Fibroblast of skin of scalp (primary cell): Measurements from ENCODE around the gene KLC1.

ENCODE experiments used
- DNase-seq: peaks from one replicate; pipeline ENCODE4 v3.0.0-alpha.2; 2013

KLC1 gene

DNA sequence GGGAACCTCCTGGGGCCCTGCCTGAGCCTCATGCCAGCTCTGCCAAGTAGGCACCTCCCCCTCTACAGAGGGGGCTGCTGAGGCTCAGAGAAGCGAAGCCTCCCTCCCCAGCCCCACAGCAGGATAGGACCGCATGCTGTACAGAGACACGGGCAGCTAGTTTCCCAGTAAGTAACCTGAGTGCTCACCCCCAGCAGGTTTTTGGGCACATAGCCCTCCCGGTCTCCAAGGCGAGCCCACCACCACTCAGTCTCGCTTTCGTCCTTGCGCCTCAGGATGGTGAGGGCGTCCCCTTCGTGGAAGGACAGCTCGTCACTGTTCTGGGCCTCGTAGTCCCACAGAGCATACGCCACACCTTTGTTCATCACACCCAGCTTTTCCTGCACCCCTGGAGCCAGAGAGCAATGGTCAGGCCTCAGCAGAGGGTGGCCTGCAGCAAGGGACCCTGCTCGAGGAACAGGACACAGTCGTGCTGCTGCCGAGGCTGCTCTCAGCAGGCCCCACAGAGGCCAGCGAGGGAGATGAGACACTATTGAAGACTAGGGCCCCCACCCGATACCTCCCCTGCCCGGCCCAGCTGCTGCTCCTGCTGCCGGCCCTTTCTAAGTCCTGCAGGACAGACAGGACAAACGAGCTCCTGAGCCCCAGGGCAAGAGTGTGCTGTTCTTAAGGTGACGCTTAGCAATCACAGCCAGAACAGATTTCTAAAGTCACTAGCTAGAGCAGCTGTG, 107.0 kb downstream of the KLC1 start:
- DNase-seq = no peak

DNA sequence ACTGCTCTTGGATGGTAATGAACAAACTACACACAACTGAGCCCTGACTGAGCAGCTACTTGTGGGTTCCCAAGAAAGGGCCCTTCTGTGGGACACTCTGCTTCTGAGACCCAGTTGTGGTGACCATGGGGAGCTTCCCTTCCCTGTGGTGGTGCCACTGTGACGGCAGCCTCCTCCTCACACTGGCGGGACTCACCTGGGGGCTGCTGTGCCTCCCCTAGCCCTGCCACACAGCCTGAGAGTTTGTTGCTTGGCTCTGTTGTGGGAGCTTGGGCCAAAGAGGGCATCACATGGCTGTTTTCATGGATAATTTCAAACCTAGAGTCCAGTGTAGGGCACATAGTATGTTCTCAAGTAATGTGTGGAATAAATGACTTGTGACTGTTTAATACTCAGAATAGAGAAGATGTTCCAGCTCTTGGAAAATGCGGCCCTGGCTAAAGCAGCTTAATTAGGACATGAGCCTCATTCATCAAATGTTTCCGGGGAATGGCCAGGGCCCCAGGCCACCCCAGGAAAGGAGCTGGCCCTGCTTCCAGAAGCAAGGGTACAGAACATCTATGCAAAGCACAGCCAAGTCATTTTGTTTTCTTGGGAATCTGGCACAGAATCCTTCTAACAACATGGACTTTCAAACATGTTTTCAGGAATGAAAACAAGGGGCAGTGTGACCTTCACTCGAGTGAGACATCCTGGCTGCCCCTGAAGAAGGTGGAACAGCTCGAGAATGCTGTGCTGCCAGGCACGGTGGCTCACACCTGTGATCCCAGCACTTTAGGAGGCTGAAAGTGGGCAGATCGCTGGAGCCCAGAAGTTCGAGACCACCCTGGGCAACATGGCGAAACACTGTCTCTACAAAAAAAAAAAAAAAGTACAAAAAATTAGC, 107.8 kb downstream of the KLC1 start:
- no peak for DNase-seq

DNA sequence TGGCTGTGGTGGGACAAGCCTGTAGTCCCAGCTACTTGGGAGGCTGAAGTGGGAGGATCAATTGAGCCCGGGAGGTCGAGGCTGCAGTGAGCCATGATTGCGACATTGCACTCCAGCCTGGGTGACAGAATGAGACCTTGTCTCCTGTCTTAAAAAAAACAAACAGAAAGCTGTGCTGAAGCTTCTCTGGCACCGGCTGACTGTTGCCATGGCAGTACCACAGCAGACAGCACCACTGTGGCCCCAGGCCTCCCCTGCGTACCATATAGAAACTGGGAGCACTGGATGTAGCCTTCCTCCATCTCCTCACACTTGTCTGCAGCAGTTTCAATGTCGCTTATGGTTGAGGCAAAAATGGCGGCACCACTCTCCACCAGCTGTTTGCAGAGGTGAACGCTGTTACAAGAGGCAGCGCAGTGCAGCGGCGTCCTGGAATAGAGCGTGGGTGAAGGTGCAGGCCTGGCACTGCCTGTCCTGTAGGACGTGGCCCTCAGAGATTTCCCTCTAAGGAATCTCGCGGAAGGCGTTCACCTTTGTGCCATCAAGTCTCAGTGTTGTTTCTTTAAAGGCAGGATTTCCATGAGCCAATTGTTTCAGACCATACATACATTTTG, 108.5 kb downstream of the KLC1 start:
- DNase-seq = no peak

DNA sequence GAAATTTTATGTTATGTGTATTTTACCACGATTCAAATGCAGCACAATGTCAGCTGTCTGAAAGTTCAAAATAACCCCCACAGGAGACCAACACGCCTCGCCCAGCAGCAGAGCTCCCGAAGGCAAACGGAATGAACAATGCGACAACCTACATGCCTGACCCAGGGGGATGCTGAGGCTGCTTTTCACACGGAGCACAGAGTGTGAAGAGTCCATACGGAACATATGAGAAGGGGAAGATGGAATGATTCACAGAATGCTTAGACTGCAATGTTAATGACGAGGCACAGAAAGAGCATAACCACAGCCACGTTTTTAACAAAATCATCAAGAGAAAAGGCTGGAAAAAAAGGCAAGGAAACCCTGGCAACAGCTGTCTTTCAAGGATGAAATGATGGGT, 109.2 kb downstream of the KLC1 start:
- peak; percentile 70 for DNase-seq

DNA sequence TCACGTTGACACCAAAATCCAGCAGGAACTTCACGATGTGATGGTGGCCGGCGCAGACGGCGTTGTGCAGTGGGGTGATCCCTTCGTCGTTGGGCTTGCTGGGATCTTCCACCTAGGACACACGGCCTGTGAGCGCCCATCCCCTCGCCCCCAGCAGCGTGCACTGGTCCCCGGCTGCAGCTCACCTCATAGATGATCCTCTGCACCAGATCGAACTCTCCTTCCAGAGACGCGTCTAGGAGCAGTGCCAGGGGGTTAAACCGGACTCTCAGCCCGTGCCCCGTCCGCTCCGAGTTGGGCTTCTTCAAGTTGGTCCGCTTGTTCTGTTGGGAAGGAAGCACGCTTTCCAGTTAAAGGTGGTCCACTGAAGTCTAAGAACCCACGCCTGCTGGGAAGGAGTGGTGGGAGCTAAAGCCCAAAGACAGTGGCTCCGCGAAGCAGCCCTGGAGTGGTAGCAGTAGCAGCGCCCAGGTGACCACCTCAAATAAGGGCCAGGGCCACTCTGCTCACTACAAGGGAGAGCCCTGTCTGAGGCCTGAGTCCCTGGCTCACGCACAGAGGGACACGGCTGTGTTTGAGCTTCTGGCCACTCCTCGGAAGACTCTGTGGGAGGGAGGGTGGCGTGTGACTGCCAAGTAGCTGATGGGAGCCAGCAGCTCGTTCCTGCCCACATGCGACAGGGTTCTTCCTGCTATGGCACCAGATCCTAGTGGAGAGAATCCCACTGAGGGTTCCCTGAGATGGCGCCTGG, 109.9 kb downstream of the KLC1 start:
- no peak for DNase-seq

DNA sequence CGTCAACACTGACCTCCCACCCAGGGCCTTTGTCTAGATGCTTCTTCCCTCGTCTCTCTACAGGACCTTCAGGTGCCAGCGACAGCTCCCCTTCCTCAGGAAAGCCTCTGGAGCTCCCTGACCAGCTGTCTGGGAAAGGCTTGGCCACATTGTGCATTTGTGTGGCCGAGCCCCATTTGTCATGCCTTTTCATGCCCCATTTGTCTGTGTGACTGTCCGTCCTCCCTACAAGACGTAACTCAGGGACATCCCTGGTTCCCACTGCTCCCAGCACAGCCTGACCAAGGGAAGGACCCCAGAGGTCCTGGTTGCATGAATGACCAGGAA, 110.4 kb downstream of the KLC1 start:
- DNase-seq = no peak

DNA sequence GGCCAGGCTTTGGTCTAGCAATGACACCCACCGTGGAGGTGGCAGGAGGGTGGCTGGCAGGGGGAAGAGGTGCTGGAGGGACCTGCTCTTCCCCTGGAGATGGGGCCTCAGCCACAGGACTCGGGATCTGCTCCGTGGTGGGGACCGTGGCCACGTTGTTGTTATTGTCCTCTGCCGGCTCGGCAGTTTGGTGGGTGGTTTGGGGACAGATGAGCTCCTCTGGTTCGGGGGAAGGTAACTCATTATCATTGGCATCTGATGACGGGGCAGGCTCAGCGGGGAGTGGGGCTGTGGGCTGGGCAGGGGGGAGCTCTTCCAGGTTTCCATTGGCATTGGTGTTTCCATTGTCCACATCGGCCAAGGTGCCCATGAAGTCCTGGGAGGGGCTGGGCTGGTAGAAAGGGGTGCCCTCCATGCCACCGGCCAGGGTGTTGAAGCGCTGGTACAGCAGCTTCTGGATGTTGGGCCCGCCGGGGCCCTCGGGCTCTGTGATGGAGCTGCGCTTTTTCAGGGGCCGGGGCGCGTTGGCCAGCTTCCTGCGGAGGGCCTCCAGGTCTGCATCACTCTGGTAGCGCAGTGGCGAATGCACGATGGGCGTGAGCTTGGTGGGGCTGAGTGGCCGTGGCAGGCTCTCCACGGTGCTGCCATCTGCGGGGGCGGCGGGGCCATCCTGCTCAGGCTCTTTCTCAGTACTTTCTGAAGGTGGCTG, 110.9 kb downstream of the KLC1 start:
- no peak for DNase-seq

DNA sequence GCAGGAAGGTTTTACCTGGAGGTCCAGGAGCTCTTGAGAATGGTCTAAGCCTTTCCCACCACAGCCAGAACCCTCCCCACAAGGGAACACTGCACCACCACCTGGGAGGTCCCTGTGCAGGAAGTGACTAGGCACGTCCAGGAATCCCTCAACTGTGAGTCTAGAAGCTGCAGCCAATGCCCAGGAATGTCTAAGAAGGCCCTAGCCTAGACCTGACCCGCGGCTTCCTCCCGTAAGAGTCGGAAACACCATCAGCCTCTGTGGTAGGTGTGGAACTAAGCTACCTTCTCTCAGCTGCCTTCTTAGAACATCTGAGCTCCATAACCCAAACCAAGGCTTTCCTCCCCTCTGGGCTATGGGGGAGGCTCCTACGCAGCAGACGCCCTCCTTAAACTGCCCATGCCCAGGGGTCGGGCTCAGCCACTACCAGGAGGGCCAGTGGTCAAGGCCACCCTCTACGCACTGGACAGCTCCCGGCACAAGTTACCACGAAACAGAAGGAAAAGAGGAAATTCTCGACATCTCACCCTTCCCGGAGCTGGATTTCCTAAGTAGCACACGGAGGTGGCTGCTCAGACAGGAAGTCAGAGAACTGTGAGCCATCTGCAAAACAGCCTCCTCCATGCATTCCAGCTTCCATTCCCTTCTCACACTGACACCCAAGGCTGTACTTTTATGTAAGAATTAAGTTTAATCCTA, 112.1 kb downstream of the KLC1 start:
- DNase-seq = peak; percentile 53

DNA sequence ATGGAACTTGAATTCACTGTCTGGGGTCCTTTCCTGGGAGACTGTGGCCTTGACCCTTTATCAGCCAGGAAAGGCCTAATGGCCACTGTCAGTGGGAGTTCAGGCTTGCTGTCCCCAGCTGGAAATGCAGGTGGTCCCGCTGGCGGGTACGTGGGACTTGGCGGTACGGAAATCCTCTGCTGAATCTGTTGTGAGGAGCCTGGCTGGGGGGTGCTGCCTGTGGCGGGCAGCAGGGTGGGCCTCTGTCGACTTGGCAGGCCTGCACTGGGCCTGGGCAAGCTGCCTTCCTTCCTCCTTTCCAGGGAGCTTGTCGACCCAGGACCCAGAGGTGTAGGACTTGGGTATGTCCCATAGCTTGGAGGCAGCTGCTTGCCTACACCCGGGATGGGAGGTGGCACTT, 112.9 kb downstream of the KLC1 start:
- no peak for DNase-seq

DNA sequence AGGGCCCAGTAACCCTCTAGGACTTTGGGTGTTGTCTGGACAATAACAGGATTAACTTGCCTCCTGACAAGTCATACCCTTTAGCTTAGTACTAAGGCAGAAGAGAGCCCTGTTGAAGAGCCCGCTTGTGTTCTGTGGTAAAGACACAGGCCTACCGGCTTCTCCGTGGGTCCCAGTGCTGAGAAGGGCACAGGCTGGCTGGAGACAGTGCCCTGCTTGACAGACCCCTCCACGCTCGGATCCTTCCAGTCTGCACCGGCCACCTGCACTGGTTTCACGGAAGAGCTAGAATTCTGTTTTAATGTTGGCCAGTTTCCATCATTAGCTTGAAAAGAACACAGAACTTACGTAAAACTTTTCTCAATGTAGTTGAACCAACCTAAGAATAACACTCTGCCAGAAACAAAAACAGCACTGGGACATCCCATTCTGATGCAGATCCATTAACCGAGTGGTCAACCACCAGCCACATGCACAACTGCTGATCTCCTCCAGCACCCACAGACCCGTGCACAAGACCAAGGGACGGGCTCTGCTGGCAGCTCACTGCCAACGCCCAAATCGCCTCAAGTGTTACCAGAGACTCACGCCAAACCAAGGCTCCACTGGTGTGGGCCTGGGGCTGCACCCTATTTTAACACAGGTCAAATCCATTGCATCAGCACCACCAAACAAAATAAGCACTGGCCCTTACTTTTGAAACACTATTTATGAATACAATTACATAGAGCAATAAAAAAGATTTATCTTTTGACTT, 113.7 kb downstream of the KLC1 start:
- DNase-seq = no peak

DNA sequence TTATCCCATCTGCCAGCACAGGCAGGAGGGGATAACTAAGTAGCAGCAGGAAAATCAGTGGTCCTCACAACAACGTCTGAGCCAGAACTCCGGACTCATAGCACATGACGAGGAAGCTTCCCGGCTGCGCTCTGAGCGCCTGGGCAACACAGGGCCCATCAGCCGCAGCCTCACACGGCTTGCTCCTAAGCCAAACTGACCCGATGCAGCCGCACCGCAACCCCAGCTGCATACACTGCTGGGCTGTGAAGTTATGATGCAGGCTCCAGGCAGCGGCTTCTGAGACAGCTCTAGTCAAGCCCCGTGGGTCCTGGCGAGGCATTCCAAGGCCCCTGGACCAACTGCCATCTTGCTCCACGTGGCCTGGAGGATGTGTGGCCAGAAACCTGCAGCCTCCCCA, 114.7 kb downstream of the KLC1 start:
- no peak for DNase-seq

DNA sequence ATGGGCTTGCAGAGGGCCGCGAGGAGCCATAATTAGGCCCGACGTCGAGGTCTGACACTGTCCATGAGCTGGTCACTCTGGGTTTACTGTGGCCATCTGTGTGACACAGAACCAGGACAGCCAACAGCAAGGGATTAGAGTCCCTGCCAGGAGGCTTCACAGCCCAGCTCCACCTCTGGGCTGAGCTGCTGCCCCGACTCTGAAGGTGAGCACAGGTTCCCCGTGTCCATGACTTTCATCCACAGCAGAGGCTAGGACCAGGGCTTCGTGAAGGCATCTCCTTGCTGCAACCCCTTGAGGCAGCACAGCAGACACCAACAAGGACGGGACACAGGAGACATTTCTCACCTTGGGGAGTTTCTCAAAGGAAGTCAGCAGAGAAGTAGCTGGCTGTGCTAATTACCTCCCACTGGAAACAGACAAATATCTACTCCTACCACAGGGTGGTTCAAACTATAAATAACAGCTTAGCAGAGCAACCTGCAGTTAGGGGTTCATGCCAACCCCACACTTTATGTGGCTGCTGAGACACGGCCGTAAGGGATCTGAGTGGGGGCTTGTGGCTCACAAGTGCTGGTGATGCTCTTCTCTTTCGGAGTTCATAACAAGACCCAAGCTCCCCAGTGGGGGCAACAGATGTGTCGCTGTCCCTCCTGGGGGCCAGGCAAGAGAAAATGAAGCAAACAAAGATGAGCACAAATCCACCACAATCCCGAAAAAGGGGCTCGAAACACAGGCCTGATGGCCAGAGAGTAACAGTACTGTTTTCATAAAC, 115.8 kb downstream of the KLC1 start:
- DNase-seq = no peak

DNA sequence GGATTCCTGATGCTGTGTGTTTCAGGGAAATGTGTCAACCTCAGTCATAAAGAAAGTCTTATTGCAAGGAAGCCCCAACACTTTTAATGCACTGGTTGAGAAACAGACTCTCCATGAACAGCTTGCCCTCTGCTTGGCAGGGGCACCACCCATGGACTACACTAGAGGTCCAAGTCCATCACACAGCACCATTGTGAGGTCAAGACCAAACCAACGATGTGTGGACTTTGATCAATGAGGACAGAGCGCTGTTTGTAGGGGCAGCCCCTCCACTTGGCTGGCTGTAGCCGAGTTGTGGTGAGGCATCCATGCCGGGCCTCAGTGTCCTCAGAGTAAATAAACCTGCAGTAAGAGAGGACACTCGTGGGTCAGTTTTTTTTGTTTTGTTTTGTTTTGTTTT, 116.4 kb downstream of the KLC1 start:
- no peak for DNase-seq

DNA sequence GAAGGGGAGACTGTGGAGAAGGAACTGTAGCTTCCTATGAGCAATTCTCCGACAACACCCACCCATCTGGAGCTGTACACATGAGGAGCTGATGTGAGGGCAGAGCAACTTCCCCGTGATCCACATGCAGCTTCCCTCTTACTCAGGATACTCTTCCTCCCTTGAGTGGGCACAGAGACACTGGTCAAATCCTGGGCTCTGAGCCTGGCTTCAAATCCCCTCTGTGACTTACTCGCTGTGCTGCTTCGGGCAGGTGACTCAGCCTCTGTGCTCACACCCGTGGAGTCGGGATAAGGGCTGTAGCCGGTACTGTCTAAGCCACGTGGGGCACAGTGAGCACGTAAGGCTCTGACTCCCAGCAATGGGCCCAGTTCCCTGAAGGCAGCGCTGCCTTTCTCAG, 117.7 kb downstream of the KLC1 start:
- peak; percentile 14 for DNase-seq

DNA sequence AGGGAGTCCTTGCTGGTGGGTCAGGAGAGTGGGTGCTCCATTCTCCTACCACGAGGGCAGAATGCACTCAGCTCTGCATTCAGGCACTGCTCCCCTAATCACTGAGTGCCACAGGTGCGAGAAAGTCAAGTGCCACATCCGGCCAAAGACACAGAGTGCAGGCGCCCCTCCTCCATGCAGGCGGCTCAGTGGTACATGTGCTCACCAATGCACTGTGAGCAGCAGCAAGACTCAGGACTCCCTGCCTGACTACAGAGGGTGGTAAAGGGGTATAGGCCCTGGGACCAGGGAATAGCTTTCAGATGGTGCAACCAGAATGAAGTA, 119.5 kb downstream of the KLC1 start:
- no peak for DNase-seq

DNA sequence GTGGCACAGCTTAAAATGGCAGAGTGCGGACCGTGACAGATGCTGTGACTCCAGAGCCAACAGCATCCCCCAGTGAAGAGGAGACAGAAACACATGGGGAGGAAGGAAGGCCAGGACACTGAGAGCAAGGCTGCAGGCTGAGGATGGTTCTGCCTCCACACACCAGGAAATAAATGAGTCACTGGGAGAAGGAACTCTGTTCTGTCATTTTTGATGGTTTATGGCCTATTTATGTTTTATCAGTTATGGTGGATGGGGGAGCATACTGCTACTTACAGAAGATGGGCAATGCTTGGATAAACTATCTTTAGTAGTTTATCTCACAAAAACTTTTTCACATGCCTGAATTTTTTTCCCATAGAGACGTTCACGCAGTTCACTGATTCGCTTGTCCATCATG, 120.4 kb downstream of the KLC1 start:
- no peak for DNase-seq

DNA sequence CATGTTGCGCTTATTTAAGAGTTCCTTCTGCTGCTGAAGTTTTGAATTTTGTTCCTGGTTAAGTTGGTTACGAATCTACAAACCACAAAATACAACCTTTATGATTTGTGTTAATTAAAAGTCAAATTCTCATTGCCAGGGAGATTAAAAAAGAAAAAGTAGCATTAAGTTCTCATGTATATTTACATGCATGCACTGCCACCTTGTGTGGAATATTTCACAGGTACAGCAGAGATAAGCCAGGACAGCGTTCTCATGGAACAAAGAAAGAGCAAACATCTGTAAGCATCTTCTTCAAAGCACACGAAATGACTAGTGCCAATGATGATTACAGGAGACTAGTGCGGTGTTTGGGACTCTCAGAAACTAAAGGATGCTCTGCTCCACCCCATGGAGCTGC, 120.8 kb downstream of the KLC1 start:
- DNase-seq = no peak
